GM21390 (cell line): Measurements from ENCODE around the gene SDHA.
"Not testable (repeated sequence)": the region's sequence is repeated elsewhere in the genome, so short reads cannot be mapped to it uniquely, and the experiment has no call there.

ENCODE experiments used
- ATAC-seq: cut with Tn5 transposase; IDR thresholded peaks from one replicate; pipeline ENCODE4 v1.9.1; 2021; ENCODE audit not compliant: unreplicated experiment

SDHA gene

DNA sequence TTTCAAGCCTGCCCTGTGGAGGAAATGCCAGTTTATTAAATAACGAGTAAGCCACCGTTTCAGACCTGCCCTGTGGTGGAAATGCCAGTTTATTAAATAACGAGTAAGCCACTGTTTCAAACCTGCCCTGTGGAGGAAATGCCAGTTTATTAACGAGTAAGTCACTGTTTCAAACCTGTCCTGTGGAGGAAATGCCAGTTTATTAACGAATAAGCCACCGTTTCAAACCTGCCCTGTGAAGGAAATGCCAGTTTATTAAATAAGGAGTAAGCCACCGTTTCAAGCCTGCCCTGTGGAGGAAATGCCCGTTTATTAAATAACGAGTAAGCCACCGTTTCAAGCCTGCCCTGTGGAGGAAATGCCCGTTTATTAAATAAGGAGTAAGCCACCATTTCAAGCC lies 33.9 kb downstream of the SDHA start:
- not testable (repeated sequence) for ATAC-seq

DNA sequence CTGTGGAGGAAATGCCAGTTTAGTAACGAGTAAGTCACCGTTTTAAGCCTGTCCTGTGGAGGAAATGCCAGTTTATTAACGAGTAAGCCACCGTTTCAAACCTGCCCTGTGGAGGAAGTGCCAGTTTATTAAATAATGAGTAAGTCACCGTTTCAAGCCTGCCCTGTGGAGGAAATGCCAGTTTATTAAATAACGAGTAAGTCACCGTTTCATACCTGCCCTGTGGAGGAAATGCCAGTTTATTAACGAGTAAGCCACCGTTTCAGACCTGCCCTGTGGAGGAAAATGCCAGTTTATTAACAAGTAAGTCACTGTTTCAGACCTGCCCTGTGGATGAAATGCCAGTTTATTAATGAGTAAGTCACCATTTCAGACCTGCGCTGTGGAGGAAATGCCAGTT lies 34.4 kb downstream of the SDHA start:
- no peak for ATAC-seq

DNA sequence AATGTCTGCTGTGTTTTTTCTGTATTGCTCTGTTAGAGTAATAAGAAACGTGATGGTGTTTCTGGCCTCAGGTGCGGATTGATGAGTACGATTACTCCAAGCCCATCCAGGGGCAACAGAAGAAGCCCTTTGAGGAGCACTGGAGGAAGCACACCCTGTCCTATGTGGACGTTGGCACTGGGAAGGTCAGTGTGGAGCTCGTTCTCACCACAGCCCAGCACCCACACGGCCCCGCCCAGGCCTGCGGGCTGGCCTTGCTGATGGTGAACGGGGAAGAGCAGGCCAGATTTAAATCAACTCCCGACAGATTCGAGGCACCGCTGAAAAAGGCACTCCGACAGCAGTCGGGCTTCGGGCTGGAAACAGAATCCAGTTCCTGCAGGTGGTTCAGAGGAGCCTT lies 36.2 kb downstream of the SDHA start:
- not testable (repeated sequence) for ATAC-seq

DNA sequence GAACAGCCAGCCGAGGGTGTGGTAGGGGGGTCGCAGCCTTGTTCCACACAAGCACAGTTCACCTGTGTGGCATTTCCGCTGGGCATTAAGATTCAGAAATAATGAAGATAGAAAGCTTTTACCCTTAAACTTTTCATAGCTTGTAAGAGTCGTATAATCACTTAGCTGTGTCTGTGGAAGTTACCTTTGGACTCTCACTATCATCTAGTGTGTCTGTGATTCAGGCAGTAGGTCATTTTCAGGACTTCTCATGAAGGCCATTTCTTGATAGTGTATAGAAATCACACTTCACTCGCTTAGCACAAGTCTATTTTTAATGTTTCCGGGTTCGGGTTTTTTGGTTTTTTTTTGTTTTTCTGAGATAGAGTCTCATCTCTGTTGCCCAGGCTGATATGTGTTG lies 37.0 kb downstream of the SDHA start:
- not testable (repeated sequence) for ATAC-seq

DNA sequence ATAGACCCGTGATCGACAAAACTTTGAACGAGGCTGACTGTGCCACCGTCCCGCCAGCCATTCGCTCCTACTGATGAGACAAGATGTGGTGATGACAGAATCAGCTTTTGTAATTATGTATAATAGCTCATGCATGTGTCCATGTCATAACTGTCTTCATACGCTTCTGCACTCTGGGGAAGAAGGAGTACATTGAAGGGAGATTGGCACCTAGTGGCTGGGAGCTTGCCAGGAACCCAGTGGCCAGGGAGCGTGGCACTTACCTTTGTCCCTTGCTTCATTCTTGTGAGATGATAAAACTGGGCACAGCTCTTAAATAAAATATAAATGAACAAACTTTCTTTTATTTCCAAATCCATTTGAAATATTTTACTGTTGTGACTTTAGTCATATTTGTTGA lies 38.2 kb downstream of the SDHA start:
- not testable (repeated sequence) for ATAC-seq

DNA sequence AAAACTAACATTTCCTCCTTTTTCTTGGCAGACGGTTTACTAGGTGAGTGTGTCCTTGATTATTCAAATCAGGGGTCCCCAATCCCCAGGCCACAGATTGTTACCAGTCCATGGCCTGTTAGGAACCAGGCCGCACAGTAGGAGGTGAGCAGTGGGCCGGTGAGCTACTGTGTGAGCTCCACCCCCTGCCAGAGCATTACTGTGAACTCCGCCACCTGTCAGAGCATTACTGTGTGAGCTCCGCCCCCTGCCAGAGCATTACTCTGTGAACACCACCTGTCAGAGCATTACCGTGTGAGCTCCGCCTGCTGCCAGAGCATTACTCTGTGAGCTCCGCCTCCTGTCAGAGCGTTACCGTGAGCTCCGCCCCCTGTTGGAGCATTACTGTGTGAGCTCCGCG lies 39.0 kb downstream of the SDHA start:
- no peak for ATAC-seq

DNA sequence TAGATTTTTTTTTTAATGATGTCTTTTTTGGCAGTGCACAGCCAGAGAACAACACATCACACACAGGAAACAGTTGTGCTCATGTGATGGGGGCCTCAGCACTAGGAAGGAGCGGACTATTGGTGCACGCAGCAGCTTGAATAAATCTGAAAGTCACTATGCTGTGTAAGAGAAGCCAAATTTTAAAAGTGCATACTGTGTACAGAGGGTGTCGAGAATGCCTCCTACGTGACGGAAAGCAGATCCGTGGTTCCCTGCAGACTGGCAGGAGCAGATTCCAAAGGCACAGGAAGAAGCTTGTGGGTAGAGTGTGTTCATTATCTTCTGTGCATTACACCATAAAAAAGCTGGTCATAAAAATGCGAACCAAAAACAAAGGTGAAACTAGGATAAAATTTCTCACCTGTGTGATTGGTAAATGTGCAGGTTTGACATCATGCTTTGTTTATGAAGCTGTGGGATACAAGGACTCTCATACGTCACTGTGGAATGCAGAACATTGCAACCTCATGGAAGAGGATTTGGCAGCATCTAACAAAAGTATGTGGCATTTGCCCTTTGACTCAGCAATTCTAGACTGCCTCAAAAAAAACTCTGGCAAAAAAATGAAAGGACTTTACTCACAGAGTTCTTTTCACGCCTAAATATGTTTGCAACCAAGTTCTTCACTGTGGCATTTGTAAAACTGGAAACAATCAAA lies 45.3 kb downstream of the SDHA start:
- ATAC-seq: not testable (repeated sequence)

DNA sequence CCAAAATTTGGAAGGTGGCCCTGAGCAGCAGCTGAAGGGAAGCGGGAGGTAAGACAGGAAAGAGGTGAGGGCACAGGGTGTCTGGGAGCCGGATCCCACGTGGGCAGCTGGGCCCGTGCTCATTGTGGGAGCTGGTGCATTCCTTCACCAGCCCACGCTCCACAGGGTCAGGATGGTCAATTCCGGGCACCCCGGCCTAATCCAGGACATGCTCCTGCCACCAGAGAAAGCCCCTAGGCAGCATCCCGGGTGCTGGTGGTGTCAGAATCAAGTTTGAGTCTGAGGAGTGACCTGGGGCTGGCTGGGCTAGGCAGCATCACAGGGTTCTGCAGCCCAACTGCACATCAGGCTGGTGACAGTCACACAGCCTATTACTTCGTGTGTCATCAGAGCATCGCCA lies 46.2 kb downstream of the SDHA start:
- ATAC-seq: no peak

DNA sequence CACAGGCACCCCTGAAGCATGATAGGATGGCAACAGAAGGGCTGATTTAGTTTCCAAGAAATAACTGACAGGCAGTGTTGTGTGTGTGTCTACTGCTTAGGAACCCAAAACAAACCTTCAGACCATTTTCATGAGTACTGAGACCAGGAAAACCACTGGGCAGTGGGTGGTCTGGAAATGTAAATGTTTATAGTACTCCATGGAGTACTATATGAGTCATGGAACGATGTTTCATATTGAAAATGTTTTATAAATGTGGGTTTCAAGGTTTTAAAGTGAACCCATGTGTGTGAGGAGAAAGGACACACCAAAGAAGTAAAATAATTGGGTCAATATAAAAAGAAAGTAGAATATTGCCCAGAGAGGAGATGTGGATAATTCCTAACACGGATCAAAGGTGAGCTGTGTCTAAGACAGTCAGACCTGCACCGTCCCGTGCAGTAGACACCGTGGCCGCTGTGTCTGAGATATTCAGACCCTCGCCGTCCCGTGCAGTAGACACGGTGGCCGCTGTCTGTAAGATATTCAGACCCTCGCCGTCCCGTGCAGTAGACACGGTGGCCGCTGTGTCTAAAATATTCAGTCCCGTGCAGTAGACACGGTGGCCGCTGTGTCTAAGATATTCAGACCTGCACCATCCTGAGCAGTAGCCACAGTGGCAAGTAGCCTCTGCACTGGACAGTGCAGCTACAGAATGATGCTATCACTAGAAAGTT lies 48.3 kb downstream of the SDHA start:
- not testable (repeated sequence) for ATAC-seq

DNA sequence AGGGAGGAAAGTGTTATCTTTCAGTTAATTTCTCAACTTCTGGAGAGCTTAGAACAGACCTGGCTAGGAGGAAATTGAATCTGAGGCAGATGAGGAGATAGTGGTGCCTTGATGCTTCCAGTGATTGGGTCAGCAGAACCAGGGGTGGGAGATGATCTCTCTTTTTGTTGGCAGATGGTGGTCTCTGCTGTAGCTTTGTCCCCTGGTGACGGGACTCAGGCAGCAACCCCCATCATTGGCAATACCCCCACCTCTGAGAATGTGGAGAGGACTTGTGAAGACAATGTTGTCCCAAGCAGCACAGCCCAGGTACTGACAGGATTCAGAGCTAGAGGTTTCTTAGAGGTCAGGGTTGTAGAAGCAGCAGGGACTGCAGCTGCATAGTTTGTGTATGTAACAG lies 49.6 kb downstream of the SDHA start:
- ATAC-seq: no peak

DNA sequence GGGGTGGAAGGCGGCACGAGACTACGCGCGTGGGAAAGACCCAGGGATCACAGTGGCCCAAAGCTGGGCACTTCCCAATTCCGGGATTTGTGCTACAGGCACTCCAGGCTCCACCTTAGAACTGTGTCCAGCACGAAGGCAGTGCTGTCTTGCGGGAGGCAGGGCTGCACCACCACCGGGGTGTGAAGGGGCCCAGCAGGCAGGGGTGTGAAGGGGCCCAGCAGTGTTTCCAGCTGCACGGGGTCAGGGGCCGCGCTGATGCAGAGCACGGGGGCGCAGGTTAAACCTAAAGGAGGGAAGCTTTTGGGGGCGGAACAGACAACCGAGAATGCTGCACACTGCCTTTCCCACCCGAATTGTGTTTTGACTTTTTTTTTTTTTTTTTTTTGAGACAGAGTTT lies 52.2 kb downstream of the SDHA start:
- ATAC-seq: no peak

DNA sequence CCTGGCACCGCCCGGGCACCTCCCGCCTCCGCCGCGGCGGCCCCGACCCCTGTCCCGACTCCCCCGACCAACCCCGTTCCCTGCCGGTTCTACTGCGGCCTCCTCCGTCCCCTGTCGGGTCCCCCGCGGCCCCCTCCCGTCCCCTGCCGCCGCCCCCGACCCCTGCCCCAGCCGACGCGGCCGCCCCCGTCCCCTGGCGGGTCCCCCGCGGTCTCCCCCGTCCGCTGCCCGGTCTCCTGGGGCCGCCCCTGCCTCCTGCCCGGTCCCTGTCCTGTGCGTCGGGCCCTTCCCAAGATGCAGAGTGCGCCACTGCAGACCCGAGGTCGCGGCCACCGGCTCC lies 53.7 kb downstream of the SDHA start:
- ATAC-seq: not testable (repeated sequence)

DNA sequence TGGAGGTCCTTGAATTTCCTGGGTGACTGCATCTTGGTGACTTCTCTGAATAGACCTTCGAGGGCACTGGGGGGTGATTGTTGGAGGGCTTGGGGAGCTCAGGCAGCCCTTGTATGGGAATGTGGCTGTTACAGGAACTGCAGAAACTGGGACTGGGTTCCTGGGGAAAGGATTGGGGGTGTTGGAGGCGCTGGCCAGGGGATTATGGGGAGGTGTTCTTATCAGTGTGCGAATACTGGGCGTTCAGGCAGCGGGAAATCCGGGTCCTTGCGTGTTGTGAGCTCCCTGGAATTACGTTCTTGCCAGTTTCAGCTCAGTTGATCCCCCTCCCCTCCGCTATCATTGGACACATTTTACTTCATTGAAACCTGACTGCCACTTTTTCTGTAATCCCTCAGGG lies 55.0 kb downstream of the SDHA start:
- ATAC-seq: not testable (repeated sequence)

DNA sequence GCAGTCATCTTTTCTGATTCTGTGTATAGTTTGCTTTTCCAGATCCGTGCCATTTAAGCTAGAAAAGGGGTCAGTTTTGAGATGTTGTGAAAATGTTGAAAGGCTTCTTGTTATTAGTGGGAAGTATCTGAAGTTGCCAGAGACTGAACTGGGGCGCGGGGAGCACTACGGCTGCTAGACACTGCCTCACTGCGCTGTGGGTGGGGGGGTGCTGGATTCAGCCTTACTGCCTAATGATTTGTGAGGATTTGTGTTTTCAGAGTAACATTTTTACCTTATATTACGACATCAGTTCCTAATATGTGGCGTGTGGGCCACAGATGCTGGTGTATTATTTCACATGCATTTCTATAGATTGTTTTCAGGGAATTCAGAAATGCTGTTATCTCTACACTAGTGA lies 55.4 kb downstream of the SDHA start:
- ATAC-seq: not testable (repeated sequence)

DNA sequence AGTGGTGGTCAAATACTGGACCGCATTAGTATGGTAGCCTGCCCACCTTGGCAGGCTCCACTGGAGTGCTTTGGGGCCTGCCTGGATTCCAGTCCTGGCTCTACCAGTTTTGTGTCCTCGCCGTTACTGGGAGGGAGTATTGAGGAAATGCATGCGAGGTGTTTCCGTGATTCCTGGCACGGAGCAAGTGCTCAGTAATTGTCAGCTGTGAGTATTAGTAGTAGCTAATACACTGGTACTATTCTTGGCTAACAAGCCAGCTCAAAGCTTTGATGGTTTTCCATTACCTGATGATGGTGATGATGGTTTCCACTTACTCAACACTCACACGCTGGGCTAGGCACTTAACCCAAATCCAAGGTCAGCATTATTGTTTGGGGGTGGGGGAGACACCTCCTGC lies 56.2 kb downstream of the SDHA start:
- ATAC-seq: not testable (repeated sequence)

DNA sequence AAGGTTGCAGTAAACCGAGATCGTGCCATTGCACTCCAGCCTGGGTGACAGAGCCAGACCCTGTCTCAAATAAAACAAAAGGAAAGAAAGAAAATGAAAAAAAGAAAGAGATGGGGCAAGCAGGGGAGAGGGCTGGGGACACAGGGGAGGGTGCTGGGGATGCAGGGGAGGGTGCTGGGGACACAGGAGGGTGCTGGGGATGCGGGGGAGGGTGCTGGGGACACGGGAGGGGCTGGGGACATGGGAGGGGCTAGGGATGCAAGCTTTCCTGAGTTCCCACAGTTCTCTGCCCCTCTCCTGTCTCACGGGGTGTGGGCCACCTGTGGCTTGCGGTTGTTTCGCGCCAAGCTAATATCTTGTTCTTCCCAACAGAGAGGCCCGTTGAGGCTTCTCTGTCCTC lies 60.5 kb downstream of the SDHA start:
- ATAC-seq: no peak

DNA sequence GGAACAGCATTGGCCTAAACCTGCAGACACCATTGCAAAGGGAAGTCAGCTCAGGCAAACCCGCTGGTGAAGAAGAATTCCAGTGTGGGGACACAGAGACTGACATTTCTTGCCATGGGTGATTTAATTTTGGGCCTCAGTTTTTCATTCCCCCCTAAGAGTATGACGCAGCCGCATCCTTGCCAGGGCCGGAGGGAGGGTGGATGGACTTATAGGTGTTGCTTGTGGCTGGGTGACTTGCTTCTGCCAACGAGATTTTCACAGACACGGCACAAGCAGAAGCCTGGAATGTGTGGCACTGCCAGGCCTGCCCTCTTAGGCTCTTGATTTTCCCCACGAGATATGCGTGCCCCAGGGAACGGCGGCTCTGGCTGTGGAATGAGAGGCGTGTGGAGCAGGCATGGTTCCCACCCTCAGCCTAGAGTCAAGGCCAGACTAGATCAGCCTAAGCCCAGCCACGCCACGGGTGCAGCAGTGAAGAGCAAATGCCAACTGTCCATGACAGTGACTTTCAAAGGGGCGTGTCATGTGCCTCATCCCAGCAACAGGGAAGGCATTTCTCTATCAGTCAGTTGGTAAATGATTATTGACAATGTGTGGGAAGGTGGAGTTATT lies 61.0 kb downstream of the SDHA start:
- ATAC-seq: not testable (repeated sequence)

DNA sequence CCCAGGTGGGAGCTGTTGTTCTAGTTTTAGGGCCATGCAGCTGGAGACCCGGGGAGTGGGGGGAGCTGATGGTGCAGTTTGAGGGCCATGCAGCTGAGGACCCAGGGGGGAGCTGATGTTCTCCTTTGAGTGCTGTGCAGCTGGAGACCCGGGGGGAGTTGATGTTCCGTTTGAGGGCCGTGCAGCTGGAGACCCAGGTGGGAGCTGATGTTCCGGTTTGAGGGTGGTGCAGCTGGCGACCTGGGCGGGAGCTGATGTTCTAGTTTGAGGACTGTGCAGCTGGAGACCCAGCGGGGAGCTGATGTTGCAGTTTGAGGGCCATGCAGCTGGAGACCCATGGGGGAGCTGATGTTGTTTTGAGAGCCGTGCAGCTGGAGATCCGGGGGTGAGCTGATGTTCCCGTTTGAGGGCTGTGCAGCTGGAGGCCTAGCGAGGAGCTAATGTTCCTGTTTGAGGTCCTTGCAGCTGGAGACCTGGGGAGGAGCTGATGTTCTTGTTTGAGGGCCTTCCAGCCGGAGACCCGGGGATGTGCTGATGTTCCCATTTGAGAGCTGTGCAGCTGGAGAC lies 68.0 kb downstream of the SDHA start:
- no peak for ATAC-seq

DNA sequence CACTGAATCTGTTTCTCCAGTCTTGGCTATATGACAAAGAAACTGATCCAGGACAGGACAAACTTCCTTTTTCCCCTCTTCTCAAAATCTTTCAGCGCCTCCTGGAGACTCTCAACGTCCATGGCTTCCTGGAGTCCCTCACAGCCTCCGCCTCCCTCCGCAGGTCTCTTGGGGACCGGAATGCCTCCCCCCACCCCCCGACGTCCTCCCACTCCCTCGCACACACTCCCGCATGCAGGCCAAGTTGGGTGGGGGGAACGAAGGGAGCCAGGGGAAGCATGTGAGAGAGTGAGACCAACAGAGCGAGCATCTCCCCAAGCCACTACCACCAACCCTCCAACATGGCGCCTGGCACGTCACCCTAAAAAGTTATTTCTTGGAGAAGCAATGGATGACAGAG lies 72.1 kb downstream of the SDHA start:
- ATAC-seq: not testable (repeated sequence)

DNA sequence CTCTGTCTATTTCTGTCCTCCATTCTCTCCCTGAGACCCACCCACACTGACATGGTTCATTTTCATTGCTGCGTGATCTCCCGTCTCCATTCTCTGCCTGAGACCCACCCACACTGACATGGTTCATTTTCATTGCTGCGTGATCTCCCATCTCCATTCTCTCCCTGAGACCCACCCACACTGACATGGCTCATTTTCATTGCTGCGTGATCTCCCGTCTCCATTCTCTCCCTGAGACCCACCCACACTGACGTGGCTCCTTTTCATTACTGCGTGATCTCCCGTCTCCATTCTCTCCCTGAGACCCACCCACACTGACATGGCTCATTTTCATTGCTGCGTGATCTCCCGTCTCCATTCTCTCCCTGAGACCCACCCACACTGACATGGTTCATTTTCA lies 73.2 kb downstream of the SDHA start:
- ATAC-seq: not testable (repeated sequence)

DNA sequence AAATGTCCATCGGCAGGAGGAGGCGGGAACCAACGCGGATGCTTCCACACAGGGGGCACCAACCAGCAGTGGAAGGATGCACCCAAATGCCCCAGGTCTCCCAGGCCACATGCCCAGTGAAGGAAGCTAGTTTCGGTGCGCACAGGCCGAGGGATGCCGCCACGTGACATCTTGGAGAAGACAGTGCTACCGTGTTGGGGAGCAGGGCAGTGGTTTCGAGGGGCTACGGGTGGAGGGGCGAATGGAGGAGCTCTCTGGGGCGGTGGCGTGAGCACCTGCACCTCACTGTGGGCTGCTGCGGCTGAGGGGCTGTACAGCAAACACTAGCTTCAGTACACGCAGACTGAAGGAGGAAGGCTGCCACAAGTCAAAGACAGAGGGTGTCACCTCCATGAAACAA lies 76.7 kb downstream of the SDHA start:
- not testable (repeated sequence) for ATAC-seq

DNA sequence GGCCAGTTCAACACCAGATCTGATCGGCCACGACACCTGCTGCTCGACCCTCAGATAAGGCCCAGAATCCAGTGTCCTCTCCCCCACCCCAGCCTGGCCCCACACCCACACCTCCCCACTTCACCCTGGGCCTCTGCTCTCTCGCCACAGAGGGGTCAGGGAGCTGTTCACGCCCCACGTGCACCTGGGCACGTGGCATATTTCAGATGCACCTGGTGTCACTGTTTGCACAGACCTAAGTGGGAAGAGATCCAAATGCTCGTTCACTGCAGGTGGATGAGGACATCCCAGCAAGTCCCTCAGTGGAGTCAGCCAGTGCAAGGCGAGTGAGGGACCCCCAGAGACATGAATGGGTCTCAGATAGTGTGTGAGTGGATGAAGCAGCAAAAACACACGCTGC lies 78.1 kb downstream of the SDHA start:
- ATAC-seq: not testable (repeated sequence)
